Kidney glomerular epithelial cell (primary cell): ENCODE results near the gene GNA15.
"Not testable (repeated sequence)": the region's sequence is repeated elsewhere in the genome, so short reads cannot be mapped to it uniquely, and the experiment has no call there.

Experiments
- DNase-seq: peaks from one replicate; lab custom pipeline; 2025; lab: John Stamatoyannopoulos, UW

GNA15 gene

GRCh38 chr19:3190921-3191805 lies 55.3 kb downstream of the GNA15 start:
- DNase-seq: no peak

GRCh38 chr19:3191806-3192104 lies 55.9 kb downstream of the GNA15 start:
- not testable (repeated sequence) for DNase-seq

DNA sequence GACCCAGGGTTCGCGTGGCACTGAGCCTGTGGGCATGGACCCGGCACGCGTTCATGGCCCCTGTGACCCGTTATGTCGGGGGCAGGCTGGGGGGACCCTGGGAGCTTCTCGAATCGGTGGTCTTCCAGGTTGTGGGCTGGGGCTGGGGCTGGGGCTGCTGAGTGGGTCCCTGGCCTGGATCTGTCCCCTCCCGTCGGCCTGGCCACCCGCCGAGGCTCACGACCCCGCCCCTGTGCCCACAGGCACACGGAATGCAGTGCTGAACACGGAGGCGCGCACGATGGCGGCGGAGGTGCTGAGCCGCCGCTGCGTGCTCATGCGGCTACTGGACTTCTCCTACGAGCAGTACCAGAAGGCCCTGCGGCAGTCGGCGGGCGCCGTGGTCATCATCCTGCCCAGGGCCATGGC lies 56.4 kb downstream of the GNA15 start:
- no peak for DNase-seq

DNA sequence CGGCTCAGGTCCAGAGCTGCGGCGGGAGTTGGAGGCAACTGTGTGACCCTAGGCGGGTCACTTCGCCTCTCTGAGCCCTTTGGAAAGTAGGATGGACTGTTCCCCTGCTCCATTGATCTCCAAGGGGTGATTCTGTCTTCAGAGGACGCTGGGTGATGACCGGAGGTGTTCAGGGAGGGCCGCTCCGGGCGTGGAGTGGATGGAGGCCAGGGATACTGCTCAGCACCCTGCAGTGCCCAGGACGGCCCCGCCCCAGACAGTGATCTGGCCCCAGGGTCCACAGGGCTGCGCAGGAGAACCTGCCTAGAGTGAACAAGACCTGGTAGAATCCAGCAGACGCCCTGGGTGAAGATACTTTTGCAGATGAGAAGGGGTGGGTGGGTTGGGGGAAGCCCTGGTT lies 56.9 kb downstream of the GNA15 start:
- DNase-seq: no peak

DNA sequence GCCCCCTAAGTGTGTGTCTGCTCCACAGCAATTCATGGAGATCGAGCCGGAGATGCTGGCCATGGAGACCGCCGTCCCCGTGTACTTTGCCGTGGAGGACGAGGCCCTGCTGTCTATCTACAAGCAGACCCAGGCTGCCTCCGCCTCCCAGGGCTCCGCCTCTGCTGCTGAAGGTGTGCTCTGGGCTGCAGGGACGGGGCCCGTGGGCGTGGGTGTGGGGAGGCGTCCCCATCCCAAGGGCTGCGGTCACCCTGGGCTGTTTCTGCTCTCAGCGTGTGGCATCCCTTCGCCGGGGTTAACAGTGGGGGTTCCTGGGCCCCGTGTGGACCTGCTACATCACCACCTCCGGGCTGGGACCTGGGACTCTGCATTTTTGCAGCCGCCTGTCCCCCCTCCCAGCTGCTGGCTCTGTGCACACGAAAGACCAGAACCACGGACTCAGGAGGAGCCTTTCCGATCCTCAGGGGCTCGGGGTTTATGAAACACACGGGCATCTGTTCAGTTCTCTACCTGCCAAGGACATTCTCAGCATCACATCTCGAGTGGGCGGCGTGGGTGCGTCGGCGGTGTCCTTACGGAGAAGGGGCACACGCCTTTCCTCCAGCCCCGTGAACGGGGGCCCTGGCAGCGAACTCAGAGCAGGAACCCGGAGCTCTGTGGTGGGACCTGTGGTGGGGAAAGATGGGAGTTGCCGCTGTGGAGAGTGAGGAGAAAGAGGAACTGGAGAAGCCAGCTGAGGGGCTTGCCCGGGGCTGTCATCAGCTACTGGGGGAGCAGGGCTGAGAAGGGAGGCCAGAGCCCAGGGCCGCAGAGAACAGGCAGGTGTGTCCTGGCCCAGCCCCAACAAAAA lies 57.6 kb downstream of the GNA15 start:
- DNase-seq: no peak

GRCh38 chr19:3194106-3195087 lies 58.6 kb downstream of the GNA15 start:
- DNase-seq: no peak

- no peak for DNase-seq
These were observed 60.5 kb downstream of the GNA15 start for GRCh38 chr19:3196064-3196932.

DNA sequence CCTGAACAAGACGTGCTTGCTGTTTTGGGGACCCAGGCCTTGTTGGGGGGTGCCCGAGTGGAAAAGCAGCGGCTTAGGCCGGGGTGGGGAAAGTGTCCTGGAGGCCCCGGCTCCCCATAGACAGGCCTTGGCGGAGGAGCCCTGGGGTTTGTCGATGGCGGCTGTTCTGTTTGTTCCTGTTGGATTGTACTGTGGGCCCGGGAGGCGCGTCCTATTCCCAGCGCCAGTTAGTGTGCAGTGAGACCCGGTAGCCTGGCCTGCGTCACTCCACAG lies 61.0 kb downstream of the GNA15 start:
- DNase-seq: no peak

DNA sequence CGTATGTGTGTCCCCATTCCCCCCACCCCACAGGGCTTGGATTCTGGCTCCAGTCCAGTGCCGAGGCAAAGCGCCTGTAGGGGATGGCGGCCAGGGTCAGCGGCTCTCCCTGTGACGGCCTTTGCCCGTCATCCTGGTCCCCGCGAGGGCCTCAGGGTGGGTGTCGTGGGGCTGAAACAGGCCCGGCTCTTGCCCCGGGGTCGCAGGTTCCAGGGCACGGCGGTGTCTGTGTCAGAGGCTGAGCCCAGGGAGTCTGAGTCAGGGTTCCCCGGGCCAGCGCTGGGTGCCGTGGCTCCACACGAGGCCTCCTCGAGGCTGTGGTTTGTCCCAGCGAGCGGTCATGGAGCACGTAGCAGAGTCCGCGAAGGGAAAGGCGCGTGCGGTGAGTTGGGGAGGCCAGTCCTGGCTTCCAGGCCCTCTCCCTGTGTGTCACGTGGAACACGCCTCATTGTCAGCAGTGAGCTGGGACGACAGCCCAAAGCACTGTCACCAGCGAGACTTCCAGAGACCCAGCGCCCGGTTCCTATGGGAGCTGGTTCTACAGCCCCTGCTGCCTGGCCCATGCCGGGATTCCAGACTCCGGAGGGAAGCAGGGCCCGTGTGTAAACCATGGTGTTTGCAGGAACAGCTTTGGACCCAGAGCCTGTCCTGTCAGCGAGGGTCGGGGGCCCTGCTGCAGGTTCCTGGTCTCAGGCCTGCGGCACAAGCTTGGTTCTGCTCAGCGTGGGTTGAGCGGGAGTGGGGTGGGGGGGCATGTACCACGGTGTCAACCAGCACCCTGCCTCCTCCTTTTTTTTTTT lies 63.3 kb downstream of the GNA15 start:
- no peak for DNase-seq

GRCh38 chr19:3201072-3201700 lies 65.4 kb downstream of the GNA15 start:
- DNase-seq: no peak

- DNase-seq: no peak
These were observed 66.1 kb downstream of the GNA15 start for GRCh38 chr19:3201911-3202310.

DNA sequence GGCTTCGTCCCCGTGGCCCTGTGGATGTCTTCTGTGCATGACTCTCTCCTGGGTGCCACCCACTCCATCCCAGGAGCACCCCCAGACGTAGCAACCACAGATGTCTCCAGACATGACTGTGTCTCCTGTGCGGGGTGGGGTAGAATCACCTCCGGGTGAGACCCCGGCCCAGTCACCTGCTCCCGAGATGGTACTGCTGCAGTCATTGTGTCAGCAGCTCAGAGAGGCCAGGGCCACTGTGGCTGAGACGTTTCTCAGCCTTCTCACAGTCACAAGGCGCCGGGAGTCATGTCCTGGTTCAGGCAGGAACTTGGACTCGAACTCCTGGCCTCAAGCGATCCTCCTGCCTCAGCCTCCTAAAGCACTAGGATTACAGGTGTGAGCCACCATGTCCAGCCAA lies 66.5 kb downstream of the GNA15 start:
- DNase-seq: no peak

GRCh38 chr19:3202895-3203294 lies 67.1 kb downstream of the GNA15 start:
- not testable (repeated sequence) for DNase-seq

DNA sequence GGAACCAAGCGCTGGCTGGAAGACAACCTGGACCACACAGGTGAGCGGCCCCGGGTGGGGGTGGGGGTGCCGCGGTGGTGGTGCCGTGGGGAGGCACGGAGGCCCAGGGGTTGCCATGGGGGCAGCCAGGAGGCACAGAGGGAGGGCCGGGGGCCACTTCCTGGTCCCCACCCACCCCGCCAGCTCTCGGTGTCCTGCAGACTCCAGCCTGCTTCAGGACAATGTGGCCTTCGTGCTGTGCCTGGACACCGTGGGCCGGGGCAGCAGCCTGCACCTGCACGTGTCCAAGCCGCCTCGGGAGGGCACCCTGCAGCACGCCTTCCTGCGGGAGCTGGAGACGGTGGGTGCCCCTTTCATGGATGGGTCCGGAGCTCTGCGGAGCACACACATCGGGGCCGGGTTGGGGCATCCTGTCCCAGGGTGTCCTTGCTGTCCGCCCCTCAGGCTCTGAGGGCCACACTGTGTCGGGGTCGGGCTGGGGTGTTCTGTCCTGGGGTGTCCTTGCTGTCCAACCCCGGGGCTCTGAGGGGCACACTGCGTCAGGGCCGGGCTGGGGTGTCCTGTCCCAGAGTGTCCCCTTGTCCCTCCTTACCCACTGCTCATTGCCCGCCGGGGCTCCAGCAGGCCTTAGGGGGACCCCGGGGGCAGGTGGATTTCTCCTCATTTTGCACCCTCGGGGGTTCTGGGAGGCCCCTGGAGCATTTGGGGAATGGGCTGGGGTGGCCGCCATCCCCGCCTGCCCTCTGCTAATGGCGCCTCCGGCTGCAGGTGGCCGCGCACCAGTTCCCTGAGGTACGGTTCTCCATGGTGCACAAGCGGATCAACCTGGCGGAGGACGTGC lies 68.2 kb downstream of the GNA15 start:
- DNase-seq: no peak

DNA sequence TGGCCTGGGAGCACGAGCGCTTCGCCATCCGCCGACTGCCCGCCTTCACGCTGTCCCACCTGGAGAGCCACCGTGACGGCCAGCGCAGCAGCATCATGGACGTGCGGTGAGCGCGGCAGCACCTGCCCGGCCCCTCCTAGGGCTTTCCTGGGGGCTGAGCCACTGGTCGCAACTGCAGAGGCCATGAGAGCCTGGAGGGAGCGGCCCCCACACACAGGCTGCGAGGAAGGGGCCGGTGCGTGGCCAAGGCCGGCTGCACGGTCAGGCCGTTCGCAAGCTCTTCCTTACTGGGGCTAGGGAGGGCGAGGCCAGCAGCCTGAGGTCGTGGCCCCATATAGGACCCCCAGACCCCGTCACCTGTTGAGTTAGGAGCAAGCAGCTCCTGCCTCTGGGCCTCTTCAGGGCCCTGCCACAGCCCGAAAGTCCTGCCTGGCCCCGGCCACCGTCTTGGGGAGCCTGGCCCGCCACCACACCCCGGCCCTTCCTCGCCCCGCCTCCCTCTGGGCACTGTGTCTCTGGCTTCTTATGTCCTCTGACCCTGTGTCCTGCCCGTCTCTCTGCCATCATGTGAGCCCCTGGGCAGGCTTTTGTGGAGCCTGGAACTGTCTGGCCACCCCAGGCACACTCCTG lies 68.9 kb downstream of the GNA15 start:
- no peak for DNase-seq

GRCh38 chr19:3206216-3206953 lies 70.6 kb downstream of the GNA15 start:
- DNase-seq: no peak

GRCh38 chr19:3207461-3208242 lies 71.8 kb downstream of the GNA15 start:
- DNase-seq: no peak
